ENCODE measurements around the gene FRRS1. TPM values are rescaled to one million over a fixed set of nuclear protein-coding genes. Genes with fewer than 3 reads are reported as not detected.

Gene FRRS1
- total and polyA plus RNA-seq, 12 donors, result 0.88 to 8.2 (median 4.7) TPM

DNA sequence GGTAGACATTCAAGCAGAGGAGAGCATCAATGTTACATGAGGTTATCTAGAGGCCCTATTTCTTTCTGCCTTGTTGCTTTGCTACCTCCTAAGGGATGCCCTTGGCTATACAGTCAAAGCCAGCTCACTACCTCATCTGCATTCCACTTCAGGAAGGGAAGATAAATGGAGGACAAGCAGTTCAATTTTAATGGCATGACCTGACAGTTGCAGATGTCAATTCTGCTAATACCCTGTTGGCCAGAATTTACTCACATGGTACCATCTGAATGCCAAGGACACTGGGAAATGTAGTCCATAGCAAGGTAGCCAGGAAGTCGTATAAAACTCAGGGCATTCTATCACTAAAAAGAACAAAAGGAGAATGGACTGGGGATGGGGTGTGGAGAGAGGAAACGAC, 89.0 kb downstream of the FRRS1 start:
- H3K27ac ChIP-seq, result peak overlapping the region in 9 of 10 donors; percentile 10 to 99 (median 81)
- no peaks in the 10 kb centered on the region for H3K9me3 ChIP-seq
- no peak overlapping the region for H3K4me3 ChIP-seq
- TF ChIP-seq, protein P1, sequence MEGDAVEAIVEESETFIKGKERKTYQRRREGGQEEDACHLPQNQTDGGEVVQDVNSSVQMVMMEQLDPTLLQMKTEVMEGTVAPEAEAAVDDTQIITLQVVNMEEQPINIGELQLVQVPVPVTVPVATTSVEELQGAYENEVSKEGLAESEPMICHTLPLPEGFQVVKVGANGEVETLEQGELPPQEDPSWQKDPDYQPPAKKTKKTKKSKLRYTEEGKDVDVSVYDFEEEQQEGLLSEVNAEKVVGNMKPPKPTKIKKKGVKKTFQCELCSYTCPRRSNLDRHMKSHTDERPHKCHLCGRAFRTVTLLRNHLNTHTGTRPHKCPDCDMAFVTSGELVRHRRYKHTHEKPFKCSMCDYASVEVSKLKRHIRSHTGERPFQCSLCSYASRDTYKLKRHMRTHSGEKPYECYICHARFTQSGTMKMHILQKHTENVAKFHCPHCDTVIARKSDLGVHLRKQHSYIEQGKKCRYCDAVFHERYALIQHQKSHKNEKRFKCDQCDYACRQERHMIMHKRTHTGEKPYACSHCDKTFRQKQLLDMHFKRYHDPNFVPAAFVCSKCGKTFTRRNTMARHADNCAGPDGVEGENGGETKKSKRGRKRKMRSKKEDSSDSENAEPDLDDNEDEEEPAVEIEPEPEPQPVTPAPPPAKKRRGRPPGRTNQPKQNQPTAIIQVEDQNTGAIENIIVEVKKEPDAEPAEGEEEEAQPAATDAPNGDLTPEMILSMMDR (IDR thresholded peaks at IDR 0.05), result peak in 2 of 9 donors; percentile 12 to 18
- peak in 1 of 2 donors; percentile 39 for DNase-seq
- intact Hi-C loops (cut with DNase I), result loop anchor here in 1 of 10 donors (10.0 kb wide), 1 partner anchor 143 kb away; no protein-coding TSS in a partner anchor
- H3K4me1 ChIP-seq, result peaks cover 7 to 100% (median 78%) of the 10 kb centered on the region in 9 donors
- H3K36me3 ChIP-seq, result peaks cover 0 to 100% (median 20%) of the 10 kb centered on the region in 9 donors
- ATAC-seq, result peak; percentile 50 to 83 (median 67)
- 77 to 79% methylated on average over 2 of the region's 2 CpGs for WGBS, 2 donors
- H3K27me3 ChIP-seq, result no peaks in the 10 kb centered on the region

DNA sequence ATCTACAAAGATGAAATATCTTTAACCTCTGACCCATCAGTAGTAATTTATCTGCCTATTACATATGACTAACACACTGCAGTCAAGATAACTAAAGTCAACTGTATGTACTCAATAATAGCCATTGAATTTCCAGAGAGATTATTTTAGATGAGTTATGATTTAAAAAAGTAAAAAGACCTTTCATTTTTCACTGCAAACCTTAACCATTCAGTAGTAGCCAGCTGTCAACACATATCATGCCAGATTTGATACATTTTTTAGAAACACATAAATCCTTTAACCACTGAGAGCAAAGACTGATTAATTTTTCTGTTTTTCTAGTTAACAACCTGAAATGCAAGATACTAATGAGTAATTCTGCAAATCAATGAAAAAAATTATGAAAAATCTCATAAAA, 89.6 kb downstream of the FRRS1 start:
- no peak overlapping the region for H3K4me3 ChIP-seq
- intact Hi-C loops (cut with DNase I), result loop anchor here in 1 of 10 donors (10.0 kb wide), 1 partner anchor 142 kb away; no protein-coding TSS in a partner anchor
- H3K4me1 ChIP-seq, result peaks cover 6 to 100% (median 78%) of the 10 kb centered on the region in 9 donors
- no peak for ATAC-seq
- no peaks in the 10 kb centered on the region for H3K9me3 ChIP-seq
- no peaks in the 10 kb centered on the region for H3K27me3 ChIP-seq
- TF ChIP-seq, protein P1 (IDR thresholded peaks at IDR 0.05), result no peak
- no peak for DNase-seq
- H3K36me3 ChIP-seq, result peaks cover 0 to 100% (median 20%) of the 10 kb centered on the region in 9 donors
- peak overlapping the region in 9 of 10 donors; percentile 10 to 99 (median 81) for H3K27ac ChIP-seq

DNA sequence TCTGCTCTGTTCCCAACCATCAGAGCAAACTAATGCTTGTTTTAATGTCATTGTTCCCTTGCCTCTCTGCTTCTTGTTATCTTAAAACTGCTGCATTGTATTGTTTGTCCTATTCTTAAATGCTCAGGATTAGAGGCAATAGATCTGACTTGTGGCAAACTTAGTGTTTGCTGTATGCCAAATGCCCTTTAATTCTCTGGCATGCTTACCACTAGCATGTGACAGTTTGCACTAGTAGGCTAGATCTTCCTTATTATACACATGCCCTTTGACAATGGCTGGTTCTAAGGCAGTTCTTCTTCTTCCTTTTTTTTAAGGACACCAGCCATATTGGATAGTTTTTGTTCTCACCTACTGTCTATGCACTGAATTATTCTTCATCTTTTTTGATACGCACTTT, 90.4 kb downstream of the FRRS1 start:
- Histone ChIP-seq H3K4me3 (no peak overlapping the region), H3K27ac (peak overlapping the region in 8 of 10 donors; percentile 3 to 99 (median 82)), H3K36me3 (peaks cover 0 to 100% (median 20%) of the 10 kb centered on the region in 9 donors), H3K9me3 (no peaks in the 10 kb centered on the region), H3K4me1 (peaks cover 4 to 100% (median 80%) of the 10 kb centered on the region in 9 donors), H3K27me3 (no peaks in the 10 kb centered on the region)
- intact Hi-C loops (cut with DNase I), result loop anchor here in 2 of 10 donors (1.0 to 10.0 kb wide), 2 partner anchors 30 to 141 kb away; partner anchors contain the start of gene PALMD (in 1 of the 2)
- TF ChIP-seq, protein P1 (IDR thresholded peaks at IDR 0.05), result no peak
- DNase-seq, result no peak
- WGBS, 2 donors, result 99 to 100% methylated on average over 1 of the region's 1 CpG
- peak in 1 of 8 donors; percentile 9 for ATAC-seq

DNA sequence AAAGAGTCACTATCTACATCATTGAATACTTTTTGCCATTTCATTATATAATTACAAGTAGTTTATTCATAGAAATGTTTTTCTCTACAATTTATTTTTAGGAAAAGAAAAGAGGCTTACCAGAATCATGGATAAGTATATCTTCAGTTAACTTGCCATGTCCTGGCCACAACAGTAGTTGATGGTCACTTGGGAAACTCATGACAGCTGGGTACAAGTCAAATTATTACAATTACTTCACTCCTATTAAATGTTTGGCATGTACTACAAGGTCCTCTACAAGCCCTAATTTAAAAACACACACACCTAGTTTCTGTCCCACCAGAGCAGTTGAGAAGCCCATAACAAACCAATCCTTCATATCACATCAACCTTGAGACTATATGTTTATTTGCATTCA, 91.1 kb downstream of the FRRS1 start:
- TF ChIP-seq, protein P1 (IDR thresholded peaks at IDR 0.05), result no peak
- H3K27me3 ChIP-seq, result no peaks in the 10 kb centered on the region
- peak in 5 of 8 donors; percentile 23 to 56 (median 43) for ATAC-seq
- H3K4me3 ChIP-seq, result no peak overlapping the region
- no peak for DNase-seq
- peaks cover 6 to 100% (median 84%) of the 10 kb centered on the region in 9 donors for H3K4me1 ChIP-seq
- H3K36me3 ChIP-seq, result peaks cover 0 to 100% (median 20%) of the 10 kb centered on the region in 9 donors
- intact Hi-C loops (cut with DNase I), result loop anchor here in 2 of 10 donors (1.0 to 10.0 kb wide), 2 partner anchors 29 to 140 kb away; partner anchors contain the start of gene PALMD (in 1 of the 2)
- H3K9me3 ChIP-seq, result no peaks in the 10 kb centered on the region
- peak overlapping the region; percentile 3 to 99 (median 79) for H3K27ac ChIP-seq

Data from heart right ventricle (tissue), 16 donors.